DOHH2 (cell line): Measurements from ENCODE around the gene TTC21A.

Experiments
- EZH2phosphoT487 ChIP-seq: fragments of 200-600 bp; sonication (generic); IDR thresholded peaks from 2 replicates; pipeline ENCODE4 v1.6.1; 2017; ENCODE audit warnings: borderline replicate concordance, mild to moderate bottlenecking, antibody characterized with exemption, low read length, moderate library complexity, mixed read lengths
- TF ChIP-seq, protein P1 (sequence below): fragments of 200-600 bp; sonication (generic); IDR thresholded peaks from one replicate; pipeline ENCODE4 v1.5.1; 2014; ENCODE audit warnings: antibody characterized with exemption, mild to moderate bottlenecking, low read depth, low read length; ENCODE audit not compliant: poor library complexity, severe bottlenecking

DNA sequence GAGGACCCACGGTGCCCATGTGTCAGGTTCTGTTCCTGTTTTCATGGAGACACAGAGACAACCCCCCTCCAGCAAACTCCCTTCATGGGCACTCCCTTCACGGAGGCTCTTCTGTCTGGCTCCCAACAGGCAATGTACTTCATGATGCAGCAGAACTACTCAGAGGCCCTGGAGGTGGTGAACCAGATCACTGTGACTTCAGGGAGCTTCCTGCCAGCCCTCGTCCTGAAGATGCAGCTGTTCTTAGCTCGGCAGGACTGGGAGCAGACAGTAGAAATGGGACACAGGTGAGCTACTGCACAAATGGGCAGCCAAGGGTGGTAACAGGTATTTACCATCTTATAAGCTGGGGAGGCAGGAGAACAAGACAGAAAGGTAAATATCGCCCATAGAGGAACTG lies 7.0 kb downstream of the TTC21A start:
- TF ChIP-seq, protein P1, sequence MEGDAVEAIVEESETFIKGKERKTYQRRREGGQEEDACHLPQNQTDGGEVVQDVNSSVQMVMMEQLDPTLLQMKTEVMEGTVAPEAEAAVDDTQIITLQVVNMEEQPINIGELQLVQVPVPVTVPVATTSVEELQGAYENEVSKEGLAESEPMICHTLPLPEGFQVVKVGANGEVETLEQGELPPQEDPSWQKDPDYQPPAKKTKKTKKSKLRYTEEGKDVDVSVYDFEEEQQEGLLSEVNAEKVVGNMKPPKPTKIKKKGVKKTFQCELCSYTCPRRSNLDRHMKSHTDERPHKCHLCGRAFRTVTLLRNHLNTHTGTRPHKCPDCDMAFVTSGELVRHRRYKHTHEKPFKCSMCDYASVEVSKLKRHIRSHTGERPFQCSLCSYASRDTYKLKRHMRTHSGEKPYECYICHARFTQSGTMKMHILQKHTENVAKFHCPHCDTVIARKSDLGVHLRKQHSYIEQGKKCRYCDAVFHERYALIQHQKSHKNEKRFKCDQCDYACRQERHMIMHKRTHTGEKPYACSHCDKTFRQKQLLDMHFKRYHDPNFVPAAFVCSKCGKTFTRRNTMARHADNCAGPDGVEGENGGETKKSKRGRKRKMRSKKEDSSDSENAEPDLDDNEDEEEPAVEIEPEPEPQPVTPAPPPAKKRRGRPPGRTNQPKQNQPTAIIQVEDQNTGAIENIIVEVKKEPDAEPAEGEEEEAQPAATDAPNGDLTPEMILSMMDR: no peak
- TF ChIP-seq EZH2phosphoT487: no peak
